A549 (cell line): Measurements from ENCODE around the gene DCUN1D2. TPM values are rescaled to one million over a fixed set of nuclear protein-coding genes. Genes with fewer than 3 reads are reported as not detected.

Source experiments
- ATAC-seq, 2 experiments: fragments of 200-7000 bp in 1 of 2; fragments of >200 bp in 1 of 2; cut with Nextera tagmentation in 1 of 2; cut with Tn5 transposase in 1 of 2; 3 replicates each; pipeline versions ENCODE4 v1.8.0 to v1.9.1; 2018 to 2020; ENCODE audit warnings: mild to moderate bottlenecking in 1 of 2, moderate library complexity in 1 of 2
- CTCF ChIA-PET: fragments of 300-600 bp; sonication (Branson Sonifier 250); formaldehyde crosslinking; extraction: SDS; loops from one replicate; lab custom pipeline; 2021; ENCODE audit warnings: antibody characterized with exemption, inconsistent platforms; lab: Yijun Ruan, JAX
- POLR2A ChIA-PET: fragments of 350-600 bp; formaldehyde crosslinking; extraction: SDS; loops from one replicate; lab custom pipeline; 2021; ENCODE audit warnings: antibody characterized with exemption, inconsistent platforms; lab: Yijun Ruan, JAX
- DNase-seq, 2 experiments: peaks; one replicate each; pipeline versions ENCODE4 v3.0.0 to v3.0.0-alpha.2; 2011 to 2016; ENCODE audit warnings: low read depth in 1 of 2, low spot score in 1 of 2
- FAIRE-seq: peaks from 2 replicates; lab custom pipeline; 2011; peaks lifted over from hg19 to GRCh38; lab: Jason Lieb, UNC
- H3K27ac ChIP-seq, 2 experiments: fragments of >200 bp; sonication (Bioruptor Twin); formaldehyde crosslinking; 3 replicates each; pipeline ENCODE4 v1.5.1; 2016 to 2017
- H3K4me1 ChIP-seq: fragments of >200 bp; sonication (Bioruptor Twin); formaldehyde crosslinking; 3 replicates; pipeline ENCODE4 v1.6.1; 2016
- H3K4me2 ChIP-seq: fragments of >200 bp; sonication (Bioruptor Twin); formaldehyde crosslinking; 3 replicates; pipeline ENCODE4 v1.6.1; 2016
- H3K4me3 ChIP-seq: fragments of >200 bp; sonication (Bioruptor Twin); formaldehyde crosslinking; 3 replicates; pipeline ENCODE4 v1.5.1; 2016
- H3K9me3 ChIP-seq: fragments of >200 bp; sonication (Bioruptor Twin); formaldehyde crosslinking; 3 replicates; pipeline ENCODE4 v1.6.1; 2016
- BHLHE40 ChIP-seq: IDR thresholded peaks from 2 replicates; pipeline ENCODE4 v1.6.1; 2012; ENCODE audit warnings: low read depth, low read length, inconsistent platforms
- CBX2 ChIP-seq: fragments of 200-600 bp; sonication (generic); IDR thresholded peaks from 2 replicates; pipeline ENCODE4 v1.6.1; 2016; ENCODE audit warnings: low read depth, mild to moderate bottlenecking, borderline replicate concordance
- CEBPB ChIP-seq, 2 experiments: fragments of >200 bp in 1 of 2; sonication (Bioruptor Twin) in 1 of 2; formaldehyde crosslinking in 1 of 2; IDR thresholded peaks; 2 replicates each; pipeline ENCODE4 v1.6.1; 2012 to 2016
- CHD2 ChIP-seq: fragments of 150-350 bp; IDR thresholded peaks from 2 replicates; pipeline ENCODE4 v1.6.1; 2014; ENCODE audit warnings: low read length; ENCODE audit not compliant: partially characterized antibody
- CHD4 ChIP-seq: fragments of 200-600 bp; sonication (generic); IDR thresholded peaks from 2 replicates; pipeline ENCODE4 v1.6.1; 2016; ENCODE audit warnings: antibody characterized with exemption, mild to moderate bottlenecking, borderline replicate concordance
- EHF ChIP-seq: fragments of 250-450 bp; sonication (Bioruptor Pico); IDR thresholded peaks from 2 replicates; pipeline ENCODE4 v1.5.0; 2020; ENCODE audit warnings: mild to moderate bottlenecking
- EHMT2 ChIP-seq: fragments of 200-600 bp; sonication (generic); IDR thresholded peaks from 2 replicates; pipeline ENCODE4 v1.6.1; 2016; ENCODE audit warnings: antibody characterized with exemption, low read depth, mild to moderate bottlenecking, moderate library complexity
- EP300 ChIP-seq, 2 experiments: fragments of >200 bp; sonication (Bioruptor Twin); formaldehyde crosslinking; IDR thresholded peaks; 2 replicates in 1 of 2; 3 replicates in 1 of 2; pipeline ENCODE4 v1.6.1; 2016 to 2017
- ESRRA ChIP-seq: fragments of 150-350 bp; IDR thresholded peaks from 2 replicates; pipeline ENCODE4 v1.6.1; 2014; ENCODE audit warnings: mild to moderate bottlenecking, low read length, borderline replicate concordance
- HOXB5 ChIP-seq: fragments of 250-450 bp; sonication (Bioruptor Pico); IDR thresholded peaks from 2 replicates; pipeline ENCODE4 v1.5.0; 2020; ENCODE audit warnings: mild to moderate bottlenecking, moderate library complexity
- KDM1A ChIP-seq: fragments of 200-600 bp; sonication (generic); IDR thresholded peaks from 2 replicates; pipeline ENCODE4 v1.6.1; 2016; ENCODE audit warnings: low read depth, mild to moderate bottlenecking
- KDM5A ChIP-seq: fragments of 200-600 bp; sonication (generic); IDR thresholded peaks from 2 replicates; pipeline ENCODE4 v1.6.1; 2016; ENCODE audit warnings: antibody characterized with exemption, mild to moderate bottlenecking
- MAZ ChIP-seq: fragments of 150-350 bp; IDR thresholded peaks from 2 replicates; pipeline ENCODE4 v1.6.1; 2014; ENCODE audit warnings: antibody characterized with exemption, low read depth, low read length, borderline replicate concordance
- MYC ChIP-seq: IDR thresholded peaks from 2 replicates; pipeline ENCODE4 v1.6.1; 2012; ENCODE audit warnings: mild to moderate bottlenecking, inconsistent platforms, low read length, improper control_type of control experiment, borderline replicate concordance
- NFE2L2 ChIP-seq: fragments of 150-350 bp; conservative IDR thresholded peaks from 2 replicates; pipeline ENCODE4 v1.6.1; 2014; ENCODE audit warnings: low read length
- NR3C1 ChIP-seq: fragments of >200 bp; sonication (Bioruptor Twin); formaldehyde crosslinking; IDR thresholded peaks from 3 replicates; pipeline ENCODE4 v1.6.1; 2017
- POLR2A ChIP-seq: IDR thresholded peaks from 2 replicates; pipeline ENCODE4 v1.6.1; 2012; ENCODE audit warnings: mild to moderate bottlenecking, low read length
- POLR2AphosphoS2 ChIP-seq: conservative IDR thresholded peaks from 2 replicates; pipeline ENCODE4 v1.6.1; 2012; ENCODE audit warnings: low read length, improper control_type of control experiment, inconsistent platforms
- RCOR1 ChIP-seq: fragments of 150-350 bp; IDR thresholded peaks from 2 replicates; pipeline ENCODE4 v1.6.1; 2014; ENCODE audit warnings: antibody characterized with exemption, low read length, low read depth
- RFX5 ChIP-seq: fragments of 450-650 bp; IDR thresholded peaks from 2 replicates; pipeline ENCODE4 v1.7.1; 2014; ENCODE audit warnings: antibody characterized with exemption, mild to moderate bottlenecking, moderate library complexity
- SMC3 ChIP-seq: fragments of >200 bp; sonication (Bioruptor Twin); formaldehyde crosslinking; IDR thresholded peaks from 3 replicates; pipeline ENCODE4 v1.6.1; 2018; ENCODE audit warnings: inconsistent platforms
- SREBF2 ChIP-seq: fragments of 450-650 bp; IDR thresholded peaks from 2 replicates; pipeline ENCODE4 v1.6.1; 2014; ENCODE audit warnings: mild to moderate bottlenecking, moderate library complexity
- TP53 ChIP-seq: fragments of 250-450 bp; sonication (Bioruptor Pico); IDR thresholded peaks from 2 replicates; pipeline ENCODE4 v1.5.0; 2021; ENCODE audit warnings: mild to moderate bottlenecking, moderate library complexity
- ZFP36 ChIP-seq: fragments of 450-650 bp; IDR thresholded peaks from 2 replicates; pipeline ENCODE4 v1.6.1; 2014; ENCODE audit warnings: borderline replicate concordance; ENCODE audit not compliant: partially characterized antibody
- ZNF302 ChIP-seq: fragments of 250-450 bp; sonication (Bioruptor Pico); IDR thresholded peaks from 2 replicates; pipeline ENCODE4 v1.9.0; 2021; ENCODE audit warnings: inconsistent platforms, mild to moderate bottlenecking, moderate library complexity
- WGBS: methylation state at CpG from one replicate; pipeline ENCODE4 v1.1.6; 2017; ENCODE audit errors: missing lambda C conversion rate; 5-methylcytosine and 5-hydroxymethylcytosine counted together
- polyA plus RNA-seq, 4 experiments: library from polyadenylated mRNA; depleted of rRNA in 3 of 4; stranded (reverse); fragments of >200 nt; fragmentation: RNase III in 1 of 4; extraction: RNeasy Plus Mini Kit Qiagen cat#74134 plus additional on column Dnase treatment in 1 of 4; gene quantifications; 2 replicates in 3 of 4; 3 replicates in 1 of 4; pipeline ENCODE4 v1.2.3, GENCODE V29; 2011 to 2017
- TF ChIP-seq, protein P1 (sequence below): fragments of >200 bp; sonication (Bioruptor Twin); formaldehyde crosslinking; IDR thresholded peaks from 3 replicates; pipeline ENCODE4 v1.5.1; 2016
- TF ChIP-seq, protein P2 (sequence below): IDR thresholded peaks from 2 replicates; pipeline ENCODE4 v1.6.1; 2012
- TF ChIP-seq, protein P3 (sequence below): fragments of 250-450 bp; sonication (Bioruptor Pico); IDR thresholded peaks from 2 replicates; pipeline ENCODE4 v1.5.0; 2020; ENCODE audit warnings: low read depth, mild to moderate bottlenecking, moderate library complexity
- TF ChIP-seq, protein P4 (sequence below): fragments of >200 bp; sonication (Bioruptor Twin); formaldehyde crosslinking; IDR thresholded peaks from 2 replicates; pipeline ENCODE4 v1.6.1; 2016
- TF ChIP-seq, protein P5 (sequence below): fragments of >200 bp; sonication (Bioruptor Twin); formaldehyde crosslinking; IDR thresholded peaks from 3 replicates; pipeline ENCODE4 v1.6.1; 2016

Gene DCUN1D2
- polyA plus RNA-seq, 2 of the 4 experiments (the other 2 are of a cell fraction) = 8.4 to 8.6 TPM

DNA sequence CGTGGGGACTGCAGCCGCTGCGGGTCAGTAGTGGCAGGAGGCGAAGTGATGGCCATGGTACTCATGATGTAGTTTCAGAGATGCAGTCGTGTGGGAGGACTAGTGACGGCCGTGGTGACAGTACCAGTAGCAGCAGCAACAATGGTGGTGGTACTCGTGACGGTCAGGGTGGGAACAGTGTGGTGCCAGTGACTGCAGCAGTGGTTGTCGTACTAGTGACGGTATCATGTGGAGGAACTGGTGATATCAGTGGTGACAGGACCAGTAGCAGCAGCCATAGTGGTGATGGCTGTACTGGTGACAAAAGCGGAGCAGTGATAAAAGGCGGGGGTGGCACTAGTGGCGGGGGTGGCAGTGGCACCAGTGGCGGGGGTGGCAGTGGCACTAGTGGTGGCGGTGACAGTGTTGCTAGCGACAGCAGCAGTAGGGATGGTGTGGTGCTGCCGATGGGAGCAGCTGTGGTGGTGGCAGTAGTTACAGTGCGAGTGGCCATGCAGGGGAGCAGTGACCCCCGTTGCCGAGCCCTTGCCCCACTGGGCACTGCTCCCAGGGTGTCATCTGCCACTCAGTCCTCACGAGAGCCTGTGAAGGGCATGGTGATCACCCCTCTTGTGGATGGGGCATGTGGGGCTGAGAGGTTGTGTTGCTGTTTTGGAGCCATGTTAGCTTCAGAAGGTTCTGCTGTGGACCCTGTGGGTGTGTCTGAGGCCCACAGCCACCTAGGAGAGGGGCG lies 60.0 kb downstream of the DCUN1D2 start (continued):
- TF ChIP-seq, protein P1, sequence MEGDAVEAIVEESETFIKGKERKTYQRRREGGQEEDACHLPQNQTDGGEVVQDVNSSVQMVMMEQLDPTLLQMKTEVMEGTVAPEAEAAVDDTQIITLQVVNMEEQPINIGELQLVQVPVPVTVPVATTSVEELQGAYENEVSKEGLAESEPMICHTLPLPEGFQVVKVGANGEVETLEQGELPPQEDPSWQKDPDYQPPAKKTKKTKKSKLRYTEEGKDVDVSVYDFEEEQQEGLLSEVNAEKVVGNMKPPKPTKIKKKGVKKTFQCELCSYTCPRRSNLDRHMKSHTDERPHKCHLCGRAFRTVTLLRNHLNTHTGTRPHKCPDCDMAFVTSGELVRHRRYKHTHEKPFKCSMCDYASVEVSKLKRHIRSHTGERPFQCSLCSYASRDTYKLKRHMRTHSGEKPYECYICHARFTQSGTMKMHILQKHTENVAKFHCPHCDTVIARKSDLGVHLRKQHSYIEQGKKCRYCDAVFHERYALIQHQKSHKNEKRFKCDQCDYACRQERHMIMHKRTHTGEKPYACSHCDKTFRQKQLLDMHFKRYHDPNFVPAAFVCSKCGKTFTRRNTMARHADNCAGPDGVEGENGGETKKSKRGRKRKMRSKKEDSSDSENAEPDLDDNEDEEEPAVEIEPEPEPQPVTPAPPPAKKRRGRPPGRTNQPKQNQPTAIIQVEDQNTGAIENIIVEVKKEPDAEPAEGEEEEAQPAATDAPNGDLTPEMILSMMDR = no peak
- TF ChIP-seq HOXB5 (CRISPR knock-in tag) (no peak), TP53 (CRISPR knock-in tag) (no peak), CBX2 (no peak)

DNA sequence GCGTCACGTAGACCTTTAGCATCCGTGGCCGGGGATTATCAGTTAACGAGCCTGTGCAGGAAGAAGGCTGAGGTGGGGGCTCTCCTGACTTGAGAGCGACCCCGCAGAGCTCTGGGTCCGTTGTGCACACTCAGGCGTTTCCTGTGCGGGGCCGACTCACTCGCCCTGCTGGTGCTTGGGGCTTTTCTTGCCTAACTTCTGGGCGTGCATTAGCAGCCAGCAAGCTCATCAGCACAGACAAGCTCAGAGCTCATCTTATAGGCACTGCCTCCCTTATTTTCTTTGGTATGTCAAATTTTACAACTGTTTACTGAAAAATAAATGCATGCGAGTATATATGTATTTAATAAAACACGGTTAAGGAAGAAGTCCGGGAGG lies 60.9 kb downstream of the DCUN1D2 start:
- no peak for DNase-seq
- Histone ChIP-seq H3K4me1 (no peaks in the 10 kb centered on the region), H3K27ac (no peak overlapping the region), H3K4me2 (no peak overlapping the region), H3K9me3 (no peaks in the 10 kb centered on the region), H3K4me3 (no peak overlapping the region)
- 68% methylated on average over 11 of the region's 16 CpGs for WGBS
- TF ChIP-seq RCOR1 = no peak
- no peak for TF ChIP-seq MYC
- TF ChIP-seq NFE2L2 = no peak
- TF ChIP-seq, protein P2, sequence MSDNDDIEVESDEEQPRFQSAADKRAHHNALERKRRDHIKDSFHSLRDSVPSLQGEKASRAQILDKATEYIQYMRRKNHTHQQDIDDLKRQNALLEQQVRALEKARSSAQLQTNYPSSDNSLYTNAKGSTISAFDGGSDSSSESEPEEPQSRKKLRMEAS = no peak
- TF ChIP-seq SREBF2 = no peak
- TF ChIP-seq RFX5 = no peak
- no peak for TF ChIP-seq POLR2A
- TF ChIP-seq, protein P3, sequence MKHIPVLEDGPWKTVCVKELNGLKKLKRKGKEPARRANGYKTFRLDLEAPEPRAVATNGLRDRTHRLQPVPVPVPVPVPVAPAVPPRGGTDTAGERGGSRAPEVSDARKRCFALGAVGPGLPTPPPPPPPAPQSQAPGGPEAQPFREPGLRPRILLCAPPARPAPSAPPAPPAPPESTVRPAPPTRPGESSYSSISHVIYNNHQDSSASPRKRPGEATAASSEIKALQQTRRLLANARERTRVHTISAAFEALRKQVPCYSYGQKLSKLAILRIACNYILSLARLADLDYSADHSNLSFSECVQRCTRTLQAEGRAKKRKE = no peak
- no peak for TF ChIP-seq ZFP36
- no peak for TF ChIP-seq NR3C1
- no peak for TF ChIP-seq KDM1A
- no peak for TF ChIP-seq ESRRA
- TF ChIP-seq TP53 (CRISPR knock-in tag) = no peak
- TF ChIP-seq CHD2 = no peak
- no peak for ATAC-seq
- ChIA-PET CTCF (no interaction called here), POLR2A (no interaction called here)
- FAIRE-seq = no peak

DNA sequence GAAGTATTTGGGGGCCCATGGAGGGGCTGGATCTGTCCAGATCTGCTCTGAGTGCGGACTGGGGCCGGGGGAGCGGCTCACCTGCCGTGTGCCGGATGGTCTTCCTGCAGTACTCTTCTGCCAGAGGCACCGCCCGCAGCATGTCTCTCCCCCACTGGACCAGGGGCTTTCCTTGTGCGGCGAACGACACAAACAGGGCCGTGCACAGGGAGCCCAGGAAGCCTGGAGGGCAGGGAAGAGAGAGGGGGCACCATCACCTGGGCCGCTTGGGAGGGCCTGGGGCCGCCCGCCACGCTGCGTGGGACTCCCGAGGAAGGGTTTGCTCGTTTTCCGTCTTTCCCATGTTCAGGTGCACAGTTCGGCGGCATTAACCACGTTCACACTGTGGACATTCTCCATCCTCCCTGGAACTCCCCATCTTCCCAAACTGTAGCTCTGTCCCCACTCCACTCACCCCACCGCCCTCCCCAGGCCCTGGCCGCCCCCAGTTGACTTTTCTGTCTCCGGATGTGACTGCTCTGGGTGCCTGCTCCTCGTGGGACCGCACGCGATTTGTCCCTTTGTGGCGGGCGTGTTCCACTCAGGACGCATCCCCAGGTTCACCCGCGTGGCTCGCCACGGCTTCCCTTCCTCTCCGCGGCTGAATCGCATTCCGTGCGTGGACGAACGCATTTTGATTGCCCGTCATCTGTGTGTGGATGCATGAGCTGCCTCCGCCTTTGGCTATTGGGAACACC lies 61.5 kb downstream of the DCUN1D2 start:
- 87% methylated on average over 33 of the region's 45 CpGs for WGBS
- DNase-seq (no peak), FAIRE-seq (no peak), ATAC-seq (no peak)
- Histone ChIP-seq H3K4me1 (no peaks in the 10 kb centered on the region), H3K4me2 (no peak overlapping the region), H3K4me3 (no peak overlapping the region), H3K9me3 (no peaks in the 10 kb centered on the region), H3K27ac (no peak overlapping the region)
- CTCF ChIA-PET = no interaction called here
- TF ChIP-seq SMC3 = no peak
- TF ChIP-seq ESRRA = no peak
- no peak for TF ChIP-seq EHF (CRISPR knock-in tag)
- TF ChIP-seq MAZ = no peak
- TF ChIP-seq, protein P4, sequence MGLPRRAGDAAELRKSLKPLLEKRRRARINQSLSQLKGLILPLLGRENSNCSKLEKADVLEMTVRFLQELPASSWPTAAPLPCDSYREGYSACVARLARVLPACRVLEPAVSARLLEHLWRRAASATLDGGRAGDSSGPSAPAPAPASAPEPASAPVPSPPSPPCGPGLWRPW = no peak
- TF ChIP-seq BHLHE40 = no peak
- TF ChIP-seq KDM1A = no peak
- no peak for TF ChIP-seq CHD4
- no peak for TF ChIP-seq EP300 (IDR thresholded peaks at IDR 0.05)
- TF ChIP-seq, protein P5, sequence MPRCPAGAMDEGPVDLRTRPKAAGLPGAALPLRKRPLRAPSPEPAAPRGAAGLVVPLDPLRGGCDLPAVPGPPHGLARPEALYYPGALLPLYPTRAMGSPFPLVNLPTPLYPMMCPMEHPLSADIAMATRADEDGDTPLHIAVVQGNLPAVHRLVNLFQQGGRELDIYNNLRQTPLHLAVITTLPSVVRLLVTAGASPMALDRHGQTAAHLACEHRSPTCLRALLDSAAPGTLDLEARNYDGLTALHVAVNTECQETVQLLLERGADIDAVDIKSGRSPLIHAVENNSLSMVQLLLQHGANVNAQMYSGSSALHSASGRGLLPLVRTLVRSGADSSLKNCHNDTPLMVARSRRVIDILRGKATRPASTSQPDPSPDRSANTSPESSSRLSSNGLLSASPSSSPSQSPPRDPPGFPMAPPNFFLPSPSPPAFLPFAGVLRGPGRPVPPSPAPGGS = no peak
- TF ChIP-seq CEBPB (IDR thresholded peaks at IDR 0.05) = no peak
- TF ChIP-seq ZNF302 (CRISPR knock-in tag) = no peak
- TF ChIP-seq SREBF2 = no peak
- TF ChIP-seq EHMT2 = no peak
- no peak for TF ChIP-seq KDM5A
- no peak for TF ChIP-seq NFE2L2
- no peak for TF ChIP-seq POLR2AphosphoS2
- POLR2A ChIA-PET = no interaction called here
